DMS153 treated with DMSO at 0.1 percent for 48 hours (cell line): ENCODE data around the gene MTCL3.
A peak's percentile ranks its signal among the peaks of the same experiment; 100 is the strongest.

ENCODE experiments used
- DNase-seq: peaks from one replicate; lab custom pipeline; 2025; ENCODE audit not compliant: unreplicated experiment; lab: John Stamatoyannopoulos, UW

The MTCL3 gene

DNA sequence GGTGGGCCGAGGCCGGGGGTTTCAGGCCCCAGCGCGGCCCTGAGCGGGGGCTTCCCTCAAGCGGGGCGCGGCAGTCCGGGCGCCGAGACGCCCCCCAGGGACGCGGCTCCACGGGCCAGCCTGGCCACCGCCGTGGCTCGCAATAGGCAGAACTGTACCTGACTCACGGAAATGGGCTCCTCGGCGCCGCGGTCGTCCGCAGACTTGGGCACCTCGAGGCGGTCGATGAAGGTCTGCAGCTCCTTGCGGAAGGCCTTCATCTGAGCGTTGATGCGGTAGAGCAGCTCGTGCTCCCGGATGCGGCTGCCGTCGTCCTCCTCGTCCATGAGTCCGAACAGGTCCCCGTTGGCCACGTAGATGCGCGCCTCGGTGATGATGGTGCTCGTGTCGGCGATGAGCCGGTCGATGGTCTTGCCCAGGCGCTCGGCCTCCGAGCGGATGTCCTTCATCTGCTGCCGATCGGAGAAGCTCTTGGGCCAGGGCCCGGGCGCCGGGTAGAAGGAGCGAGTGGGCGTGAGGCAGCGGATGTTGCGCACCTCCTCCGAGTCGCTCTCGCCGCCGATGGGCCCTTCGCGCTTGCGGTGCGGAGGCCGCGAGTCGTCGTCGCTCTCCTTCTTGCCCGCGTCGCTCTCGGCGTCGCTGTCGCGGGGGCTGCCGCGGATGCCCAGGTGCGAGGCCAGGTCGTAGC is 43.9 kb downstream of the MTCL3 start:
- DNase-seq, result no peak

- no peak for DNase-seq
Measured at GRCh38 chr6:127471379-127472255, 47.5 kb downstream of the MTCL3 start.

GRCh38 chr6:127468936-127469335 is 50.2 kb downstream of the MTCL3 start:
- DNase-seq, result no peak

GRCh38 chr6:127466416-127466815 is 52.7 kb downstream of the MTCL3 start:
- no peak for DNase-seq

DNA sequence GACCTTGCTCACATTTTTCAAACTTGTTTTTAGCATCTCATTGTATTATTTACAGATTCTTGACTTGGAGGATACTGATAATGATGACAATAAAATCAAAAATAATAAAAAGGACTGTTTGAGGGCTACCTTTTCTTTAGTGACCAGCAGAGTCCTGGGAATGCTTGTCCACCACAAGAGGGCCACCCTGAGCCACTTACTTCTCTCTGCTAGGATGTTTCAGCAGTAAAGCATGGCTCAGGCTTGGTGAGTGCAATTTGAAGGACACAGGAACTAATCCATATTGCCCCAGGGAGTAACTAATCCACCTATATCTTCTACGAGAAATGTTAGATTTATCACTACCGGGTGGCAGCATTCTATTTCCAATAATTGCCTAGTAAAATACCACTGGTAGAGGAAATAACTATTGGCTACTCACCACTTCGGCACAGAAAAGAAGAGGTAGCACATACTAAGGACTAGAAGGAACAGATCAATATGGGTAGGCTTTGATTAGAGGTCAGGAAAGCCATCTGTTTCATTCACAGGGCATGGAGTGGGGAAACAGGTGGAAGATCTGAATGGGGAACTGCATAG is 54.2 kb downstream of the MTCL3 start:
- DNase-seq, result peak; percentile 47

DNA sequence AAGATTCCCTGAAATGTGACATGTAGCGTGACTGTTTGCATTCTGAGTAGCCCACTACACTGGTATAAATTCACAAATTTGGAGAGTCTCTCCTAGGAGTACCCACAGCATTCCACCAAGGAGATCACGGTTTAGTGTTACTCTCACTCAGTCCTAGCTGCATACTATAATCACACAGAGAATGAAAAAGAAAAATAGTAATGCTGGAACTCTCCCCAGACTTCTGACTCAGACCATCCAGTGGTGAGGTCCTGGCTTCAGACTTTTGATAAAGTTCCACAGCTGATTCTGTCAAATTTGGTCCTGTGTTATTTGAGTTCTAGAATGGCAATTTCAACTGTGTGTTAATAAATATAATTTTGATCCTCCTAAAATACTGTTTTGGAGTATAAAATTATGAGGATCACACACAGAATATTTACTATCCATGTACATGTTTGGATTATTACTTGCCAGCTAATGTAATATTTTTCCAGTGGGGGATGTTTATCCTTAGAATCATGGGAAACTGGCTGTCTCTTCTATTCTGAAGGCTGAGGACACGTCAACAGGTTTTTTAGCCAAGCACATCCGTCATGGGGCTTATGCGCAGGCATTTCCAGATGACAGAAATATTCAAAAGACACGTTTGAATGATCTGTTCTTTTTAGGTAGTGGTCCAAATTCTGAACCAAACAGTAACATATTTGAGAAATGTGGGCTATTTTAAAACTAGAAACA is 54.8 kb downstream of the MTCL3 start:
- no peak for DNase-seq

DNA sequence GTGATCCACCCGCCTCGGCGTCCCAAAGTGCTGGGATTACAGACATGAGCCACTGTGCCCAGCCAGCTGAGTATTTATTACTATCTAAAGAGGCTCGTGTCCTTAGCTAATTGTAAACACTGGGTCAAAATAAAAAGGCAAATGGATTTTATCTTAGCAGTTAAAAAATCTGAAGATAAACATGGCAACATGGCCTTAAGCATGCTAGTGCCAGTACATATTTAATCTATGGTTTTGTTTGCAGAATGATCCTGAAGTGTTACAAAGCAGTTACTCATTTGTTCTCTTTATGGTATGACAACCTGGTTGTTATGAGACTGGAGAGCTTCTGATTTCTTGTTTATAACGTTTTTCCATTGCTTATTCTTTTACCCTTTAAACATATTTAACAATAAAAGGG is 56.1 kb downstream of the MTCL3 start:
- no peak for DNase-seq

GRCh38 chr6:127462376-127462775 is 56.8 kb downstream of the MTCL3 start:
- no peak for DNase-seq

- no peak for DNase-seq
Measured at GRCh38 chr6:127460465-127460864, 58.7 kb downstream of the MTCL3 start.

GRCh38 chr6:127459231-127459641 is 59.9 kb downstream of the MTCL3 start, which contains the start of gene KIAA0408:
Gene KIAA0408, minus strand, starts transcription at chr6:127459389. Its CDS starts 5,408 bp downstream, at chr6:127453981.
- DNase-seq, result no peak

DNA sequence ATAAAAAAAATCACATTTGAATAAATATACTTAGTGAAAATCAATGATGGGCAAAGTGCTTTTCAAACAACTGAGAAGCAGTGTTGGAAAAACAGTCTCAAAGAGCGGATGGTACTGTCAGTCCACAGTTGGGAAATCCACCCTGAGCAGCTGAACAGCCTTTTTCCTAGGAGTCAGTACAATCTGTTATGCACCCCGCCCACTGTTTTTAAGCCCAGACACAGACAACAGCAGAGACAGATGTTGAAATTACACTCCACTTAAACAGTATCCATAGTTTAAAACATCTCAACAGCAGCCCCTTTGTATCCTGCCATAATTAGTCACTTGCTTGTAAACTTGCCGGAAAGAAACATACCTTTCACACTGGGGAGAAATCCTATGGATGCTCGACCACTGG is 60.3 kb downstream of the MTCL3 start:
- no peak for DNase-seq

GRCh38 chr6:127458222-127458621 is 60.9 kb downstream of the MTCL3 start:
- no peak for DNase-seq

GRCh38 chr6:127457456-127458064 is 61.6 kb downstream of the MTCL3 start:
- no peak for DNase-seq

DNA sequence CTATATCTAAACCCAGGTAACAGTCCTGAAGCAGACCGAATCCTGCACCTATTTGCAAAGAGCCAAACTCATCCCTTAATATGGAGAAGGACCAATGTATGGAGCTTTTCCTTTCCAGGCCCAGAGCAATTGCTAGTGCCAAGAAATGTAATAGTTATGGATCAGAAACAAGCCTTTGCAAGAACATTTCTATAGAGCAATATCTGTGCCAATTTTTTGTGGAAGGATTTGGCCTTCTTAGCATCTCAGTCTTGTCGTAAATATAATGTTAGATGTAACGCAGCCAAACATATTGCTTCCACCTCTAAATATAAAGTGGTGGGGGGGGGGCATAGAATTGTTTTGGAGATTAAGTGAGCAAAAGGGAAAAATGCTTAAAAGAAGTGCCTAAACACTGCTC is 62.7 kb downstream of the MTCL3 start:
- DNase-seq, result no peak

- no peak for DNase-seq
Measured at GRCh38 chr6:127453845-127454619, 65.1 kb downstream of the MTCL3 start.

GRCh38 chr6:127452803-127453202 is 66.3 kb downstream of the MTCL3 start:
- DNase-seq, result no peak

DNA sequence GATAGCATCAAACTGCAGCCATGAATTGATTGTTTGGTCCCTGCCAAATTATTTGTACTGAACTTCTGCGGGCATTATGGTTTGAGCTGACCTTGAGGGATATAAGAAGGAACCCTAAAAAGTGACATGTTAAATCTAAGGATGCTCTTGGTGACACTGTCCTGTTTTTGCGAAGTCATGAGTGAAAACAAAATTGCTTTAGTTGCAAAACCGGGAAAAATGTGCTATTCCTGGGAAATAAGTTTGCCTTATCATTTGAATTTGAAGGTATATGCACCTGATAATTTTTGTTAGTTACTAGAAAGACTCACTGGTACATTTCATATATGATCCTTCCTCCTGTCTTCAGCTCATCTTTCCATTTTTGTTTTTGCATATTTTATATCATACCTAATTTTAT is 67.7 kb downstream of the MTCL3 start:
- no peak for DNase-seq

DNA sequence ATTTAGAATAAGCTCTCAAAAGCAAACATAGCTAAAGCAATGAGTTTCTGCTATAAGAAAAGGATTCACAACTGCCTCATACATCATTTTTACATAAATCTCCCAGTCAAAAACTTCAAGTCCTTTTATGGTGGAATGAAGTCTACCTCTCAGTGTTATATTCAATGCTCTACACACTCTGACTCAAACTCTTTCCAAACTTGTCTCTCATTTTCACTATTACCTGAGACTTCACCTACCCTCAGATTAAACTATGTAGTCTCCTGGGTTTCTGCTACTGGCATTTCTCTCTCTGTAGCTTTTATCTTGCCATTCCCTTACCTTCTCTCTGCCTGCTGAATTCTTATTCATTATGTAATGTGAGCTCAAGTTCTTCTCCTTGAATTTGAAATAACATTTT is 71.4 kb downstream of the MTCL3 start:
- no peak for DNase-seq

GRCh38 chr6:127446356-127446755 is 72.8 kb downstream of the MTCL3 start:
- DNase-seq, result no peak

GRCh38 chr6:127441881-127442280 is 77.3 kb downstream of the MTCL3 start:
- no peak for DNase-seq
